H9 (cell line): Measurements from ENCODE around the gene MMP19. TPM values are rescaled to one million over a fixed set of nuclear protein-coding genes. Genes with fewer than 3 reads are reported as not detected.
A peak's percentile ranks its signal among the peaks of the same experiment; 100 is the strongest.

ENCODE experiments used
- DNase-seq: peaks from one replicate; pipeline ENCODE4 v3.0.0-alpha.2; 2017
- H2AFZ ChIP-seq: one replicate; pipeline ENCODE4 v1.6.1; 2013; ENCODE audit warnings: mild to moderate bottlenecking, low read length, control low read depth, moderate library complexity
- H2AK5ac ChIP-seq: 2 replicates; pipeline ENCODE4 v1.6.1; 2013; ENCODE audit warnings: low read length, control low read depth, mixed read lengths; ENCODE audit not compliant: insufficient read length
- H2BK120ac ChIP-seq: one replicate; pipeline ENCODE4 v1.6.1; 2013; ENCODE audit warnings: low read depth, mild to moderate bottlenecking, low read length, control low read depth, inconsistent platforms; ENCODE audit not compliant: poor library complexity, severe bottlenecking
- H2BK12ac ChIP-seq: 2 replicates; pipeline ENCODE4 v1.6.1; 2013; ENCODE audit warnings: low read length, control low read depth, mixed read lengths, low read depth; ENCODE audit not compliant: insufficient read length
- H2BK15ac ChIP-seq: 2 replicates; pipeline ENCODE4 v1.6.1; 2013; ENCODE audit warnings: low read depth, low read length, control low read depth
- H2BK20ac ChIP-seq: one replicate; pipeline ENCODE4 v1.6.1; 2013; ENCODE audit warnings: low read depth, mild to moderate bottlenecking, low read length, control low read depth, inconsistent platforms; ENCODE audit not compliant: poor library complexity, severe bottlenecking
- H2BK5ac ChIP-seq: 2 replicates; pipeline ENCODE4 v1.6.1; 2013; ENCODE audit warnings: low read length, control low read depth, mixed read lengths; ENCODE audit not compliant: insufficient read length
- H3K14ac ChIP-seq: 2 replicates; pipeline ENCODE4 v1.6.1; 2013; ENCODE audit warnings: low read length, control low read depth; ENCODE audit not compliant: insufficient read depth
- H3K18ac ChIP-seq: 2 replicates; pipeline ENCODE4 v1.6.1; 2013; ENCODE audit warnings: low read depth, mild to moderate bottlenecking, mixed read lengths, low read length, control low read depth; ENCODE audit not compliant: insufficient read length
- H3K23ac ChIP-seq: 2 replicates; pipeline ENCODE4 v1.6.1; 2013; ENCODE audit warnings: low read length, control low read depth, mixed read lengths, low read depth; ENCODE audit not compliant: insufficient read length
- H3K23me2 ChIP-seq: 2 replicates; pipeline ENCODE4 v1.6.1; 2013; ENCODE audit warnings: low read depth, mild to moderate bottlenecking, mixed read lengths, low read length, control low read depth; ENCODE audit not compliant: insufficient read length, poor library complexity, severe bottlenecking
- H3K27ac ChIP-seq: 2 replicates; pipeline ENCODE4 v1.5.1; 2013; ENCODE audit warnings: low read length, control low read depth, mixed read lengths, low read depth; ENCODE audit not compliant: insufficient read length
- H3K27me3 ChIP-seq: 2 replicates; pipeline ENCODE4 v1.6.1; 2013; ENCODE audit warnings: low read length, control low read depth, inconsistent platforms; ENCODE audit not compliant: insufficient read depth
- H3K4ac ChIP-seq: 2 replicates; pipeline ENCODE4 v1.6.1; 2013; ENCODE audit warnings: low read depth, mild to moderate bottlenecking, control low read depth, inconsistent platforms, low read length, moderate library complexity
- H3K4me1 ChIP-seq: 2 replicates; pipeline ENCODE4 v1.6.1; 2013; ENCODE audit warnings: low read length, control low read depth, inconsistent platforms; ENCODE audit not compliant: insufficient read depth
- H3K4me2 ChIP-seq: 2 replicates; pipeline ENCODE4 v1.6.1; 2013; ENCODE audit warnings: low read length, control low read depth, mixed read lengths; ENCODE audit not compliant: insufficient read length, insufficient read depth
- H3K56ac ChIP-seq: 2 replicates; pipeline ENCODE4 v1.6.1; 2013; ENCODE audit warnings: low read depth, mild to moderate bottlenecking, mixed read lengths, low read length, control low read depth; ENCODE audit not compliant: insufficient read length
- H3K79me1 ChIP-seq: 2 replicates; pipeline ENCODE4 v1.6.1; 2013; ENCODE audit warnings: low read depth, mild to moderate bottlenecking, moderate library complexity, low read length, control low read depth, inconsistent platforms; ENCODE audit not compliant: insufficient read depth, poor library complexity, severe bottlenecking
- H3K79me2 ChIP-seq: 2 replicates; pipeline ENCODE4 v1.6.1; 2013; ENCODE audit warnings: low read length, control low read depth, inconsistent platforms; ENCODE audit not compliant: insufficient read depth
- H3K9ac ChIP-seq: 2 replicates; pipeline ENCODE4 v1.6.1; 2013; ENCODE audit warnings: low read length, control low read depth, mixed read lengths; ENCODE audit not compliant: insufficient read length; ENCODE audit errors: extremely low read depth
- H3K9me3 ChIP-seq: one replicate; pipeline ENCODE4 v1.6.1; 2013; ENCODE audit warnings: low read depth, low read length, inconsistent platforms; ENCODE audit not compliant: control insufficient read depth
- H3T11ph ChIP-seq: one replicate; pipeline ENCODE4 v1.6.1; 2013; ENCODE audit warnings: mild to moderate bottlenecking, low read length, control low read depth, inconsistent platforms
- H4K20me1 ChIP-seq: one replicate; pipeline ENCODE4 v1.6.1; 2013; ENCODE audit not compliant: control insufficient read depth, insufficient read length, insufficient read depth
- H4K5ac ChIP-seq: 2 replicates; pipeline ENCODE4 v1.6.1; 2013; ENCODE audit warnings: low read depth, mild to moderate bottlenecking, mixed read lengths, low read length, control low read depth; ENCODE audit not compliant: insufficient read length
- H4K8ac ChIP-seq: replicated peaks from 2 replicates; pipeline ENCODE4 v1.6.1; 2013; ENCODE audit warnings: low read length, control low read depth, mixed read lengths, low read depth; ENCODE audit not compliant: insufficient read length
- H4K91ac ChIP-seq: 2 replicates; pipeline ENCODE4 v1.6.1; 2013; ENCODE audit warnings: low read depth, mild to moderate bottlenecking, moderate library complexity, mixed read lengths, low read length, control low read depth; ENCODE audit not compliant: insufficient read length
- H3K27ac Mint-ChIP-seq, 3 experiments: 2 replicates in 2 of 3; 3 replicates in 1 of 3; pipeline ENCODE4 v1.8.0; 2020 to 2021; ENCODE audit warnings: mixed read lengths in 3 of 3, mild to moderate bottlenecking in 1 of 3, moderate library complexity in 1 of 3
- H3K27me3 Mint-ChIP-seq: 2 replicates; pipeline ENCODE4 v1.8.0; 2021; ENCODE audit warnings: low read depth, mild to moderate bottlenecking, moderate library complexity, mixed read lengths
- H3K36me3 Mint-ChIP-seq, 3 experiments: 2 replicates in 2 of 3; 3 replicates in 1 of 3; pipeline ENCODE4 v1.8.0; 2020 to 2021; ENCODE audit warnings: low read depth in 3 of 3, mixed read lengths in 3 of 3; ENCODE audit not compliant: insufficient read depth in 1 of 3
- H3K4me1 Mint-ChIP-seq, 2 experiments: 2 replicates each; pipeline ENCODE4 v1.8.0; 2020; ENCODE audit warnings: mixed read lengths in 2 of 2
- H3K4me3 Mint-ChIP-seq, 2 experiments: 2 replicates in 1 of 2; 3 replicates in 1 of 2; pipeline ENCODE4 v1.8.0; 2020 to 2021; ENCODE audit warnings: mild to moderate bottlenecking in 2 of 2, mixed read lengths in 2 of 2, moderate library complexity in 1 of 2
- H3K9me3 Mint-ChIP-seq, 2 experiments: 2 replicates in 1 of 2; 3 replicates in 1 of 2; pipeline ENCODE4 v1.8.0; 2020; ENCODE audit warnings: mild to moderate bottlenecking in 2 of 2, mixed read lengths in 2 of 2, moderate library complexity in 1 of 2
- CTCF ChIP-seq: fragments of 200-600 bp; sonication (generic); conservative IDR thresholded peaks from 3 replicates; pipeline ENCODE4 v1.8.0; 2021; ENCODE audit warnings: antibody characterized with exemption, mild to moderate bottlenecking
- WGBS: extraction: QIAGEN DNeasy Blood & Tissue Kit; methylation state at CpG from one replicate; pipeline ENCODE4 v1.1.7; 2013; ENCODE audit warnings: missing lambda C conversion rate, low lambda C conversion rate, mixed read lengths; ENCODE audit not compliant: insufficient read length; ENCODE audit errors: extremely low coverage; 5-methylcytosine and 5-hydroxymethylcytosine counted together
- total RNA-seq: library from RNA; stranded (reverse); gene quantifications from 2 replicates; pipeline ENCODE4 v1.2.1, GENCODE V29; 2021

Gene MMP19
- total RNA-seq, 1 experiment from 2014 or later = 1.7 TPM

GRCh38 chr12:55827806-55828205 is 14.9 kb downstream of the MMP19 start:
- no peak overlapping the region for H3K14ac ChIP-seq
- Mint-ChIP-seq H3K4me3 (peak overlapping the region; percentile 98 to 100), H3K36me3 (peaks cover 13 to 26% (median 22%) of the 10 kb centered on the region in 3 experiments; a peak in 6 of 7 replicates), H3K4me1 (peaks cover 38 to 44% of the 10 kb centered on the region in 2 experiments), H3K9me3 (no peaks in the 10 kb centered on the region; a peak in 1 of 5 replicates), H3K27me3 (no peaks in the 10 kb centered on the region), H3K27ac (peak overlapping the region; percentile 38 to 91 (median 46); a peak in 5 of 7 replicates)
- H4K8ac ChIP-seq = no peak overlapping the region
- H2AK5ac ChIP-seq = no peak overlapping the region
- H2BK12ac ChIP-seq = no peak overlapping the region
- no peaks in the 10 kb centered on the region for H3K9me3 ChIP-seq
- TF ChIP-seq CTCF = no peak
- no peak for DNase-seq
- no peak overlapping the region for H3K56ac ChIP-seq
- H3K23ac ChIP-seq = no peak overlapping the region
- no peak overlapping the region for H2BK15ac ChIP-seq
- H2BK5ac ChIP-seq = no peak overlapping the region
- no peak overlapping the region for H3K9ac ChIP-seq
- WGBS = no CpG with 5 or more reads among the region's 15 CpGs
- no peaks in the 10 kb centered on the region for H3K79me1 ChIP-seq
- no peaks in the 10 kb centered on the region for H3K4me1 ChIP-seq
- no peak overlapping the region for H3K18ac ChIP-seq
- no peak overlapping the region for H4K5ac ChIP-seq
- no peaks in the 10 kb centered on the region; the same call in 1 of the 2 replicates for H3K79me2 ChIP-seq
- H3K4me2 ChIP-seq = no peak overlapping the region
- H3K4ac ChIP-seq = no peak overlapping the region
- H3K27me3 ChIP-seq = no peaks in the 10 kb centered on the region
- no peak overlapping the region for H2BK20ac ChIP-seq
- no peak overlapping the region for H3T11ph ChIP-seq
- H3K27ac ChIP-seq = no peak overlapping the region
- H2AFZ ChIP-seq = no peak overlapping the region
- H3K23me2 ChIP-seq = peaks cover 12% of the 10 kb centered on the region
- no peaks in the 10 kb centered on the region for H4K20me1 ChIP-seq
- H4K91ac ChIP-seq = no peak overlapping the region
- no peak overlapping the region for H2BK120ac ChIP-seq
